NK-92 (cell line): ENCODE measurements around the gene TGFB2.

ENCODE experiments used
- DNase-seq: peaks from one replicate; lab custom pipeline; 2025; ENCODE audit not compliant: unreplicated experiment; lab: John Stamatoyannopoulos, UW

TGFB2 gene

GRCh38 chr1:218332416-218332815 lies 12.7 kb upstream of the TGFB2 start:
- DNase-seq = no peak

- DNase-seq = no peak
Observed at GRCh38 chr1:218336328-218336727, 8.8 kb upstream of the TGFB2 start.

GRCh38 chr1:218339267-218339831 lies 5.8 kb upstream of the TGFB2 start:
- DNase-seq = no peak

GRCh38 chr1:218341325-218341724 lies 3.8 kb upstream of the TGFB2 start:
- DNase-seq = no peak

GRCh38 chr1:218342091-218342490 lies 3.0 kb upstream of the TGFB2 start:
- no peak for DNase-seq

- DNase-seq = no peak
Observed at GRCh38 chr1:218345673-218346390, 696 bp downstream of the TGFB2 start.

GRCh38 chr1:218346391-218347204 lies 1.5 kb downstream of the TGFB2 start:
- no peak for DNase-seq

- DNase-seq = no peak
Observed at GRCh38 chr1:218347336-218347722, 2.2 kb downstream of the TGFB2 start.

GRCh38 chr1:218347723-218348627 lies 2.8 kb downstream of the TGFB2 start:
- no peak for DNase-seq

GRCh38 chr1:218348628-218349071 lies 3.5 kb downstream of the TGFB2 start:
- no peak for DNase-seq

GRCh38 chr1:218349348-218350034 lies 4.4 kb downstream of the TGFB2 start:
- DNase-seq = no peak

- DNase-seq = no peak
Observed at GRCh38 chr1:218350035-218350525, 4.9 kb downstream of the TGFB2 start.

- DNase-seq = no peak
Observed at GRCh38 chr1:218350801-218351266, 5.7 kb downstream of the TGFB2 start.

GRCh38 chr1:218351391-218352074 lies 6.4 kb downstream of the TGFB2 start:
- no peak for DNase-seq

- DNase-seq = no peak
Observed at GRCh38 chr1:218352075-218352438, 6.9 kb downstream of the TGFB2 start.

- DNase-seq = no peak
Observed at GRCh38 chr1:218353656-218354055, 8.5 kb downstream of the TGFB2 start.

- DNase-seq = no peak
Observed at GRCh38 chr1:218355278-218355677, 10.1 kb downstream of the TGFB2 start.

GRCh38 chr1:218357211-218357892 lies 12.2 kb downstream of the TGFB2 start:
- DNase-seq = no peak

- no peak for DNase-seq
Observed at GRCh38 chr1:218357893-218358232, 12.7 kb downstream of the TGFB2 start.
